Astrocyte of the cerebellum (primary cell): ENCODE results near the gene SMYD3.

Experiments used
- DNase-seq: peaks from one replicate; pipeline ENCODE4 v3.0.0-alpha.2; 2011; ENCODE audit warnings: low read depth
- H3K4me3 ChIP-seq: 2 replicates; pipeline ENCODE4 v1.5.1; 2011; ENCODE audit warnings: mild to moderate bottlenecking, low read depth, low read length, moderate library complexity
- CTCF ChIP-seq: IDR thresholded peaks from 2 replicates; pipeline ENCODE4 v1.5.1; 2012; ENCODE audit warnings: low read length, low read depth, moderate library complexity, mild to moderate bottlenecking; ENCODE audit errors: missing control alignments
- in situ Hi-C: cut with HindIII; loops from 2 replicates; pipeline ENCODE4 v1.10.0; 2017; ENCODE audit warnings: low sequenced_read_pairs

Gene SMYD3

GRCh38 chr1:246512230-246512629, 5.2 kb upstream of the SMYD3 start:
- in situ Hi-C loops: no loop called here
- TF ChIP-seq CTCF: no peak
- no peak overlapping the region for H3K4me3 ChIP-seq
- DNase-seq: no peak

- no peak for DNase-seq
- no peak for TF ChIP-seq CTCF
- H3K4me3 ChIP-seq: no peak overlapping the region
- in situ Hi-C loops: no loop called here
Observed at GRCh38 chr1:246511203-246511602, 4.1 kb upstream of the SMYD3 start.

- H3K4me3 ChIP-seq: no peak overlapping the region
- in situ Hi-C loops: no loop called here
- DNase-seq: no peak
- no peak for TF ChIP-seq CTCF
Observed at GRCh38 chr1:246510147-246511030, 3.3 kb upstream of the SMYD3 start.

- in situ Hi-C loops: no loop called here
- TF ChIP-seq CTCF: no peak
- DNase-seq: no peak
- no peak overlapping the region for H3K4me3 ChIP-seq
Observed at GRCh38 chr1:246508897-246509688, 2.0 kb upstream of the SMYD3 start.

- DNase-seq: no peak
- no peak for TF ChIP-seq CTCF
- in situ Hi-C loops: no loop called here
- peak overlapping the region; percentile 81 for H3K4me3 ChIP-seq
Observed at GRCh38 chr1:246506367-246506673, 759 bp downstream of the SMYD3 start.

- no peak overlapping the region for H3K4me3 ChIP-seq
- no peak for DNase-seq
- TF ChIP-seq CTCF: no peak
- in situ Hi-C loops: no loop called here
Observed at GRCh38 chr1:246503341-246503740, 3.7 kb downstream of the SMYD3 start.
